ENCODE data around the gene LMTK3. TPM values are rescaled to one million over a fixed set of nuclear protein-coding genes. Genes with fewer than 3 reads are reported as not detected.

The LMTK3 gene
- total RNA-seq, result under 0.01 and 0.04 TPM in 2 replicates

DNA sequence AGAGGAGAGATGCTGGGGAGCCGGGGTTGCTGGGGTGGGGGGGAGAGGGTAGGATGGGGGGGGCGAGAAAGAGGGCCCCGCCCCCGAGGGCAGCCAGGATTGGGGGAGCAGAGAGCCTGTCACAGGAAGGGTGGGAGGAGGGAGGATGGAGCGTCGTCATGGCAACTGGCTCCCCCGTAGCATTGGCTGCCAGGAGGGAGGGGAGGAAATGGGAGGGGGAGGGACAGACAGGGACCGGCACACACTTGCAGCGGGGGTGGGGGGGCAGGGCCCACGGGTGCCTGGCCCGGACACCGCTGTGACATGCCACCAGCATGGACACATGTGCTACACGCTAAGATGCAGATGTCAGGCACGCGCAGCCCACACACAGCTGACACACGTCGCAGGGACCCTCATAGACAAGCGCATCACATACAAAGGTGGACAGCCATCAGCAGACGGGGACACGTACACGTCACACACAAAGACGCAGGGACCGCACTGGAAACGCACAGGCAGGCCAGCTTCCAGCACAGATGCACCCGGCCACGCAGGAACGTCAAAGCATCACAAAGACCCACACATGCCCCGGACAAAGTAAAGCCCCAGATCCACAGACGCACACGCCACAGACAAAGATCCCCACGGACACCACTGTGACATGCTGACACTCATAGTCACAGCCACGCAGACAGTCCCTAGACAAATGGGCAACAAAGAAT is at the start of gene LMTK3:
Gene LMTK3, minus strand, starts transcription at position 36 of the 704 bp plus-strand sequence. CDS start 259 bp downstream, outside the sequence.
- DNase-seq (ENCODE audit: low read depth, low spot score), result no peak

- no peak for DNase-seq (ENCODE audit: low read depth, low spot score)
Measured at GRCh38 chr19:48561412-48561811, 49.8 kb upstream of the LMTK3 start.

DNA sequence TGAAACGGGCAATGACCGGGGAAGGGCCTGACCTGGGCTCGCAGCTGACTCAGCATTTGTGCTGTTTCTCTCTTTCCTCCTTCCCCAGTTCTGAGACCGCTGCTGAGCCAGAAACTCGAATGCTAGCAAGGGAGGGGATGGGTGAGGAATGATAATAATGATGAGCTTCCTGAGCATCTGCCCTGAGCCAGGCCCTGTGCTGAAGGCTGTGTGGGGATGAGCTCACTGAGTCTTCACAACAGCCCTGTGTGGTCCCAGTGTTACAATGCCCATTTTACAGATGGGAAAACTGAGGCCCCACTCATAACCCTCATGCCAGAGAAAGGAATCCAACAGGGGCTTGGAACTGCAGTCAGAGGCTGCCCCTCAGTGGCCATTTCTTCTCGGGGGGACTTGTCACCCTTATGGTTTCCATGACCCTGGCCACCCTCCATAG is 48.5 kb upstream of the LMTK3 start:
- no peak for DNase-seq (ENCODE audit: low read depth, low spot score)

GRCh38 chr19:48558018-48558684 is 46.5 kb upstream of the LMTK3 start:
- DNase-seq (ENCODE audit: low read depth, low spot score), result no peak

DNA sequence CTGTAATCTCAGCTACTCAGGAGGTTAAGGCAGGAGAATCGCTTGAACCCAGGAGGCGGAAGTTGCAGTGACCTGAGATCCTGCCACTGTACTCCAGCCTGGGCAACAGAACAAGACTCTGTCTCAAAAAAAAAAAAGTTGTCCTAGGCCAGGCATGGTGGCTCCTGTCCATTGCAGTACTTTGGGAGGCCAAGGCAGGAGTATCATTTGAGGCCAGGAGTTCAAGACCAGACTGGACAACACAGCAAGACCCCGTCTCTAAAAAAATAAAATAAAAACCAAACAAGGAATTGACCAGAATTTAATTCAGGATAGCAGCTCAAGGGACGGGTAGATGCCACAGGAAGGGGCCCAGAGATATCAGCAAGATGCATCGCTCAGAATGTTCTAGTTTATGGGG is 45.2 kb upstream of the LMTK3 start:
- DNase-seq (ENCODE audit: low read depth, low spot score), result no peak

- DNase-seq (ENCODE audit: low read depth, low spot score), result peak; percentile 30
Measured at GRCh38 chr19:48556163-48556562, 44.5 kb upstream of the LMTK3 start.

GRCh38 chr19:48554385-48555091 is 42.9 kb upstream of the LMTK3 start:
- no peak for DNase-seq (ENCODE audit: low read depth, low spot score)

DNA sequence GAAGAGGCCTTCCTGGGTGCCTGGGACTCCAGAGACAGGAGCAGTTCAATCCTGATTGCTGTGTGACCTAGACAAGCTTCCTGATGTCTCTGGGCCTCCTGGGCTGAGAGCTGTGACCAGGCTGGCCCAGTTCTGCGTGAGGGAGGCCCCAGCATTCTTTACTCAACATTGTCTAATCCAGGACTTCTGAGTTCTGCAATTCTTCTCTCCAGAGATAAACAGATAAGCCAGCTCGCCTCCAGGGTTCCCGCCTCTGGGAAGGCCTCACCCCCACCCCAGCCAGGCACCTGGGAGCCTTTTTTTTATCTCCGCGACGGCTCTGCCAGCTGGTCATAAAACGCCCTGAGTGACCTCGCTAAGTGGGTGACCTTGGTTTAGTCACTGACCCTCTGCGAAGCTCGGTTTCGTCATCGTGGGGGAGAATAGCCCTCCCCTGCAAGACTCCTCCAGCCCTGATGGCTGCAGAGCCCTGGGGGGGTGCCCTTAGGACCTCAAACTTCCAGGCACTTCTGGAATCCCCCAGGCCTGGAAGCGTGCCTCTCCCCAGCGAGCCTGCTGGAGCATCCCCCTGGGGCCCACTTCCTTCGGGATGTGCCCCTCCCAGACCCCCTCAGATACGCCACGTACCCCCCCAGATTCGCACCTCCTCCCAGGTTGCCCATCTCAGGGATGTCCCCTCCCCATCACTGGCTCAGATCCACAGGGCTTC is 42.2 kb upstream of the LMTK3 start:
- no peak for DNase-seq (ENCODE audit: low read depth, low spot score)

DNA sequence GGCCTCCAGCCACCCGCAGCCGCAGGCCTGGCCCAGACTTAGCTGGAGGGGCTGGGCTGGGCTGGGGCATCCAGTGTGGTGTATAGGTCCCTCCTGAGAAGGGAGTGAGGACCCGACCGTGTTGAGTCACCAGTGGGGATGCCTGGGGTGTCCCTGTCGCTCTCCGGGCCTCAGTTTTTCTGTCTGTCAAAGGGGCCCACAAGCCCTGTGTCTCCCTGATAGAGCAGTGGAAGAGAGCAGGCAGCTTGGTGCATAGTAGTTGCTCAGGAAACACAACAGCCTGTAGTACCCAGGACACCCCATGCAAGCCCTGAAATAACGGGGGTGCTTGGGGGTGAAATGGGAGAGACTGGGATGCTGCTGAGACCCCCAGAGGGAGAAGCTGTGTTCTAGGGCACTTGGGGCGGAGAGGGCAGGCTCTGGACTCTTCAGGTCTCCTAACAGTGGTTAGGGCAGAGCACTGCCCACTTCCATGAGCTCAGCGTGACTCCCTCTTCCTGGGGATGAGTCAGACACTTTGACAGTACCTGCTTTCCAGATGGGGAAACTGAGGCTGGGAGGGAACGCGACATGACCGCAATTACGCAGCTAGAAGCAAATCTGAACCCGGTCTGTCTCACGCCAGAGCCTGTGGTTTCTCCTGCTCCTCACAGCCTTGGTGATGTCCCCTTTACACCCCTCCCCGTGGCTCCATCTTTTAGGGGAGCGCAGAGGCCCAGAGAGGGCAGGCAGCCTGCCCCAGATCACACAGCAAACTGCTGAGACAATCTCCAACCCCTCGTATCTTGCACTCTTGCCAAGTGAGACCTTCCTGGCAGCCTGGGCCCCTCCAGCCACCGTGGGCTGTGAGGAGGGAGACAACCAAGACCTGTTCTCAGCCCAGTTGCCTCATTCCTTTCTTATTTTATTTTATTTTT is 41.0 kb upstream of the LMTK3 start:
- no peak for DNase-seq (ENCODE audit: low read depth, low spot score)

DNA sequence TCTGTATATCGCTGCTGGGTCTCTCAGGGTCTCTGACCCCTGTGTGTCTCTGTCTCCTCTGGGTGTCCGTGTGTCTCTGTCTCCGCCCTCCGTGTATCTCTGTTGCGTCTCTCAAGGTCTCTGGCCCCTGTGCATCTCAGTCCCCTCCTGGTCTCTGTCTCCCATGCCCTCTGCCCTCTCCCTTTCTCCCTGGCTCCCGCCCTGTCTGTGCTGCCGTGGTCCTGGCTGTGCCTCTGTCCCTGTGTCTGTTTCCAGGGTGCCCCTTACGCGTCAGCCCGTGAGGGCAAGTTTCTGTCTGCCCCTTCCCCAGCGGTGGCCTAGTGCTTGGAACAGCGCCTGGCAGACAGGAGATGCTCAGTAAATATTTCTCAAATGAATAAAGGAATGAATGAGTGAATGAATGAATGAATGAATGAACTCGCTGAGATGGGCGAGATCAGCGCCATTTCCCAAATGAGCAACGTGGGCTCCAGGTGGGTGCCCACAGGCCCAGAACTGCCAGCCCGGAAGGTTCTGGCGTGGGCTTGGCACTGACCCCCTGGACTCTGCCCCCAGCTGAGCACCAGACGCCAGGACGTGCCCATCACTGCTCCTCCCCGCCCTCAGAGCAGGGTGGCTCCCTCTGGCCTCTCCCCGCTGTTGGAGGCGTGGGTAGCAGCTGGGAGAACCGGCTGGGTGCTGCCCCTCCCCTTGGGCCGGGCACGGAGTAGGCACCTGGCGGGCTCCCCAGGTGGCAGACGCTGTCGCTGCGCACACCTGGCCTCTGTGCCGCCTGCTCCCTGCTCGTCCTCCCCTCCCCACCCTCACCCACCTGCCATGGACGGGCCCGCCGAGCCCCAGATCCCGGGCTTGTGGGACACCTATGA is 40.0 kb upstream of the LMTK3 start, which contains the start of gene SULT2B1:
Gene SULT2B1, plus strand, starts transcription at position 736 of the 866 bp plus-strand sequence. Its CDS starts 81 bp downstream, at position 817.
- no peak for DNase-seq (ENCODE audit: low read depth, low spot score)

GRCh38 chr19:48549380-48549779 is 37.7 kb upstream of the LMTK3 start:
- DNase-seq (ENCODE audit: low read depth, low spot score), result no peak

GRCh38 chr19:48548253-48548911 is 36.7 kb upstream of the LMTK3 start:
- no peak for DNase-seq (ENCODE audit: low read depth, low spot score)

DNA sequence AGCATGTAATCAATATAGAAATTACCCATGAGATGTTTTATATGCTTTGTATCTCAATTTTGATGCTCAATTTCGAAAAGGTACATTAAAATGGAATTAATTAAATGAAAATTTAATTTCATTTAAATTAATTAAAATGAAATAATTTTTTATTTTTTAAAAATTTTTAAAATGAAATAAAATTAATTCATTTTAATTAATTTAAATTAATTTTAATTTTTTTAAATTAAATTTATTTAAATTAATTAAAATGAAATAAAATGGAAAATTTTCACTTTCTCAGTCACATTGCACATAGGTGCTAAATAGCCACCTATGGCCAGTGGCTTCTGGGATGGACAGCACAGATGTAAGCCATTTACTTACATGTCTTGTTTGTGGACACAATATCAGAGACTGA is 36.1 kb upstream of the LMTK3 start:
- DNase-seq (ENCODE audit: low read depth, low spot score), result no peak

DNA sequence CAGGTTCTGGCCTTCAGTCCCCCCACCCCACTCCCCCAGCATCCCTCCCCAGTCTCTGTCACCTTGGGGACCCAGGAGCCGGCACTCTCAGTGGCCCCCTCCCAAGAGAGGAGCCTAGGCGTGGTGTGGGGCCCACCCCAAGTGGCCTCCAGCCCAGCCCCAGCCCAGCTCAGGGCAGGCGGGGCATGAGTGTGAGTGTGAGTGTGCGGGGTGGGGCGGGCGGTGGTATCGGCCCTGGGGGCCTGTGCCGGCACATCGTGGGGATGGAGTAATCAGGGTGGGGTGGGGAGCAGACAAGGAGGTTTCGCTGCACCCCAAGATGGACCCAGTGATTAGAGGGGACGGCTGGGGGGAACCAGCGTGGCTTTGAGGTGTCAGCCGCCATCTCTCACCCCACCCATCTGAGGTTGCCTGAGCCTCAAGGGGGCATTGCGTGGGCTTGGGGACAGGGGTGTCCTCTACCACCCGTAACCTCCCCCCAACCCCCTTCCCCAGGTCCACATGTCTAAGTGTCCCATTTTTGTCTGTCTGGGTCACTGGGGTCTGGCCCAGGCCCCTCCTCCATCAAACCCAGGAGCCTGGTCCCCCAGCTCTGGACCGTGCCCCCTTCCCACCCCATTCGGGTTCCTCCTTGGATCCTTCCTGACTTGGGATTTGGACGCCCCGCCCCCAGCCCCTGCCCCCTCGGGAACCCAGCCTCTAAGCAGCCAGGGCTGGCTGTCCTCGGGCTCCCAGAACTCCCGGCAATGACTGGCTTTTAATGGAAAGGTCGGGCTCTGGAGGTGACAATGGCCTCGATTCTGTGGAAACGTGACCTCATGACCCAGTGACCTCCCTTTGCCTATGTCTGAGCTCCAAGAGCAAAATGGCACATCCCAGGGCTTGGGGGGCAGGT is 33.5 kb upstream of the LMTK3 start:
- no peak for DNase-seq (ENCODE audit: low read depth, low spot score)

- DNase-seq (ENCODE audit: low read depth, low spot score), result peak; percentile 58
Measured at GRCh38 chr19:48543121-48543710, 31.6 kb upstream of the LMTK3 start.

DNA sequence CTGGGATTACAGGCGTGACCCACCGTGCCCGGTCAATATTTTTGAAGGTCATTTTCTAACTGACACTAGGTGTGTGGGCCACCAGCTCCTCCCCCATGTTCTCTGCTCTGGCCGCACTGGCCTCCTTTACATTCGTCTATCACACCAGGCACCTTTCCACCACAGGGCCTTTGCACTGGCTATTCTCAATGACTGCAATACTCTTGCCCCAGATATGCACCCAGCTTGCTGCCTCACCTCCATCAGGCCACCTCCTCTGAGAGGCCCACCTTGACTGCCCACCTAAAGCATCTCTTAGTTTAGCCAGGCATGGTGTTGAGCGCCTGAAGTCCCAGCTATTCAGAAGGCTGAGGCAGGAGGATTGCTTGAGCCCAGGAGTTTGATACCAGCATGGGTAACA is 30.2 kb upstream of the LMTK3 start:
- DNase-seq (ENCODE audit: low read depth, low spot score), result no peak

DNA sequence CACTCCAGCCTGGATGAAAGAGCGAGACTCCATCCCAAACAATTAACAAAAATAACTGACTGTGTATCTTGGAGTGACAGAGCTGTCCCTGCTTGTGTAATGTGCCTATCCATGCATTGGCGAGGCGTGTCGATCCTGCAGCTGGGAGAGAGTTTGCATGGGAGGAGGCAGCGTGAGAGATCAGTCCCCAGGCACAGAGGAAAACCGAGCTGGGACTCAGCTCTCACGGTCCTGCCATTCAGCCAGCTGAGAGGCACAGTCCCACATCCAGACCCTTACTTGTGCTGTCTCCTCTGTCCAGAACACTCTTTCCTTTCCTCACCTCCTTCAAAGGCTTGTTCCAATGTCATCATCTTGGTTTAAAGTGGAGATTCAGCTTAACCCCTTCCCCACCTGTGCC is 28.5 kb upstream of the LMTK3 start:
- DNase-seq (ENCODE audit: low read depth, low spot score), result no peak
